PC-3 (cell line): ENCODE results near the gene CCDC92B. TPM values are rescaled to one million over a fixed set of nuclear protein-coding genes. Genes with fewer than 3 reads are reported as not detected.

Source experiments
- ATAC-seq: fragments of 200-7000 bp; cut with Tn5 transposase; 2 replicates; pipeline ENCODE4 v1.9.1; 2020; ENCODE audit warnings: mild to moderate bottlenecking, moderate library complexity
- BruUV-seq: library from RNA; stranded (reverse); fragments of 400-500 nt; replicated peaks from 2 replicates; lab custom pipeline; 2021; lab: Mats Ljungman, UMichigan
- CTCF ChIA-PET: fragments of 300-600 bp; sonication (Branson Sonifier 250); formaldehyde crosslinking; loops from one replicate; lab custom pipeline; 2022; ENCODE audit warnings: antibody characterized with exemption; lab: Charles Lee
- POLR2A ChIA-PET: fragments of 300-600 bp; sonication (Branson Sonifier 250); formaldehyde crosslinking; loops from one replicate; lab custom pipeline; 2022; ENCODE audit warnings: antibody characterized with exemption; ENCODE audit not compliant: unreplicated experiment; lab: Charles Lee
- DNase-seq: peaks from one replicate; pipeline ENCODE4 v3.0.0-alpha.2; 2015
- H2AFZ ChIP-seq: fragments of 300-600 bp; sonication (generic); 2 replicates; pipeline ENCODE4 v1.6.0; 2016; ENCODE audit warnings: antibody characterized with exemption, low read length
- H3F3A ChIP-seq: fragments of 300-600 bp; sonication (generic); one replicate; pipeline ENCODE4 v1.6.0; 2017; ENCODE audit warnings: antibody characterized with exemption, low read length, control low read depth, mild to moderate bottlenecking; ENCODE audit not compliant: unreplicated experiment
- H3K27ac ChIP-seq: fragments of 300-600 bp; sonication (generic); 2 replicates; pipeline ENCODE4 v1.5.1; 2016; ENCODE audit warnings: mild to moderate bottlenecking, low read length
- H3K27me3 ChIP-seq: fragments of 300-600 bp; sonication (generic); 2 replicates; pipeline ENCODE4 v1.6.1; 2016; ENCODE audit warnings: low read length, mixed read lengths
- H3K36me3 ChIP-seq: fragments of 300-600 bp; sonication (generic); 2 replicates; pipeline ENCODE4 v1.6.1; 2016; ENCODE audit warnings: low read depth, mixed run types, low read length, mixed read lengths
- H3K4me1 ChIP-seq: fragments of 300-600 bp; sonication (generic); 2 replicates; pipeline ENCODE4 v1.5.1; 2016; ENCODE audit warnings: low read length; ENCODE audit not compliant: insufficient read depth
- H3K4me2 ChIP-seq: fragments of 300-600 bp; sonication (generic); 2 replicates; pipeline ENCODE4 v1.6.0; 2016; ENCODE audit warnings: low read length
- H3K4me3 ChIP-seq: fragments of 300-600 bp; sonication (generic); 2 replicates; pipeline ENCODE4 v1.5.1; 2016; ENCODE audit warnings: mild to moderate bottlenecking, low read length, mixed read lengths
- H3K79me2 ChIP-seq: fragments of 300-600 bp; sonication (generic); 2 replicates; pipeline ENCODE4 v1.6.1; 2017; ENCODE audit warnings: low read length, mixed read lengths
- H3K9ac ChIP-seq: fragments of 300-600 bp; sonication (generic); 2 replicates; pipeline ENCODE4 v1.6.0; 2016; ENCODE audit warnings: mild to moderate bottlenecking, low read length
- H3K9me2 ChIP-seq: fragments of 300-600 bp; sonication (generic); replicated peaks from 2 replicates; pipeline ENCODE4 v1.6.1; 2016; ENCODE audit warnings: mixed run types, low read length, mixed read lengths
- H3K9me3 ChIP-seq: fragments of 300-600 bp; sonication (generic); 2 replicates; pipeline ENCODE4 v1.6.1; 2016; ENCODE audit warnings: low read length, mixed read lengths
- H4K20me1 ChIP-seq: fragments of 300-600 bp; sonication (generic); 2 replicates; pipeline ENCODE4 v1.6.1; 2016; ENCODE audit warnings: low read length, mixed read lengths
- EZH2 ChIP-seq: fragments of 300-600 bp; sonication (generic); IDR thresholded peaks from one replicate; pipeline ENCODE4 v1.6.1; 2017; ENCODE audit warnings: antibody characterized with exemption, mild to moderate bottlenecking, low read length; ENCODE audit not compliant: unreplicated experiment
- EZH2phosphoT487 ChIP-seq: fragments of 300-600 bp; sonication (generic); IDR thresholded peaks from 2 replicates; pipeline ENCODE4 v1.6.1; 2018; ENCODE audit warnings: mild to moderate bottlenecking, antibody characterized with exemption, low read length, borderline replicate concordance
- intact Hi-C: fragments of 100-400 bp; cut with micrococcal nuclease; formaldehyde crosslinking; loops from 2 replicates; pipeline ENCODE4 v1.9.0; 2023
- total RNA-seq: library from RNA; depleted of rRNA; stranded (reverse); fragments of >200 nt; gene quantifications from 2 replicates; pipeline ENCODE4 v1.2.3, GENCODE V29; 2014
- TF ChIP-seq, protein P1 (sequence below): fragments of 300-600 bp; sonication (generic); conservative IDR thresholded peaks from 2 replicates; pipeline ENCODE4 v1.5.1; 2017; ENCODE audit warnings: antibody characterized with exemption, low read depth, mild to moderate bottlenecking, low read length

CCDC92B gene
- total RNA-seq, 1 experiment from 2014 or later, result not detected

DNA sequence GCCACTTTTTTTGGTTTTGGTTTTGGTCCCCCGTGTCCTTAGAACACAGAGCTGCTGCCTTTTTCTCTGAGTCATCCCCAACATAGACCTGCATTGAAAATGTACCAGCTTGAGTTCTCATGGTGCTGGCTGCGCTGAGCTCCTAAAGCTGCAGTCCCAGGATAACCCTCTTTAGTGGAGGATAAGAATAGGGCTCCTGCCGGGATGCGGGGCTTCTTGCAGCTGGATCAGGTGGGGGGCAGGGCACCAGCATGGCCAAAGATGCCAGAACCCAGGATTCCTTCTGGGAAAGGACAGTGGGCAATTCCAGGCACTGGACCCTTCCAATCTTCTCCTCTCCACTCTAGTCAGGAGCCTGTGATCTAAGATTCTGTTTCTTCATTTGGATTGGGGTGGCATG, 29.6 kb downstream of the CCDC92B start:
- ChIA-PET CTCF (no interaction called here), POLR2A (no interaction called here)
- Histone ChIP-seq H3K4me1 (no peaks in the 10 kb centered on the region), H3K4me3 (no peak overlapping the region), H3K27ac (no peak overlapping the region), H3K27me3 (no peaks in the 10 kb centered on the region), H4K20me1 (no peaks in the 10 kb centered on the region), H3K36me3 (no peaks in the 10 kb centered on the region), H3K4me2 (no peak overlapping the region), H3K9ac (no peak overlapping the region), H3K79me2 (no peaks in the 10 kb centered on the region), H3K9me2 (no peaks in the 10 kb centered on the region), H3F3A (no peaks in the 10 kb centered on the region), H3K9me3 (no peaks in the 10 kb centered on the region), H2AFZ (no peak overlapping the region)
- no peak for DNase-seq
- intact Hi-C loops, result no loop called here
- BruUV-seq, result no TSS peak
- ATAC-seq, result no peak
- TF ChIP-seq, protein P1, sequence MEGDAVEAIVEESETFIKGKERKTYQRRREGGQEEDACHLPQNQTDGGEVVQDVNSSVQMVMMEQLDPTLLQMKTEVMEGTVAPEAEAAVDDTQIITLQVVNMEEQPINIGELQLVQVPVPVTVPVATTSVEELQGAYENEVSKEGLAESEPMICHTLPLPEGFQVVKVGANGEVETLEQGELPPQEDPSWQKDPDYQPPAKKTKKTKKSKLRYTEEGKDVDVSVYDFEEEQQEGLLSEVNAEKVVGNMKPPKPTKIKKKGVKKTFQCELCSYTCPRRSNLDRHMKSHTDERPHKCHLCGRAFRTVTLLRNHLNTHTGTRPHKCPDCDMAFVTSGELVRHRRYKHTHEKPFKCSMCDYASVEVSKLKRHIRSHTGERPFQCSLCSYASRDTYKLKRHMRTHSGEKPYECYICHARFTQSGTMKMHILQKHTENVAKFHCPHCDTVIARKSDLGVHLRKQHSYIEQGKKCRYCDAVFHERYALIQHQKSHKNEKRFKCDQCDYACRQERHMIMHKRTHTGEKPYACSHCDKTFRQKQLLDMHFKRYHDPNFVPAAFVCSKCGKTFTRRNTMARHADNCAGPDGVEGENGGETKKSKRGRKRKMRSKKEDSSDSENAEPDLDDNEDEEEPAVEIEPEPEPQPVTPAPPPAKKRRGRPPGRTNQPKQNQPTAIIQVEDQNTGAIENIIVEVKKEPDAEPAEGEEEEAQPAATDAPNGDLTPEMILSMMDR, result no peak
- TF ChIP-seq EZH2 (no peak), EZH2phosphoT487 (no peak)

DNA sequence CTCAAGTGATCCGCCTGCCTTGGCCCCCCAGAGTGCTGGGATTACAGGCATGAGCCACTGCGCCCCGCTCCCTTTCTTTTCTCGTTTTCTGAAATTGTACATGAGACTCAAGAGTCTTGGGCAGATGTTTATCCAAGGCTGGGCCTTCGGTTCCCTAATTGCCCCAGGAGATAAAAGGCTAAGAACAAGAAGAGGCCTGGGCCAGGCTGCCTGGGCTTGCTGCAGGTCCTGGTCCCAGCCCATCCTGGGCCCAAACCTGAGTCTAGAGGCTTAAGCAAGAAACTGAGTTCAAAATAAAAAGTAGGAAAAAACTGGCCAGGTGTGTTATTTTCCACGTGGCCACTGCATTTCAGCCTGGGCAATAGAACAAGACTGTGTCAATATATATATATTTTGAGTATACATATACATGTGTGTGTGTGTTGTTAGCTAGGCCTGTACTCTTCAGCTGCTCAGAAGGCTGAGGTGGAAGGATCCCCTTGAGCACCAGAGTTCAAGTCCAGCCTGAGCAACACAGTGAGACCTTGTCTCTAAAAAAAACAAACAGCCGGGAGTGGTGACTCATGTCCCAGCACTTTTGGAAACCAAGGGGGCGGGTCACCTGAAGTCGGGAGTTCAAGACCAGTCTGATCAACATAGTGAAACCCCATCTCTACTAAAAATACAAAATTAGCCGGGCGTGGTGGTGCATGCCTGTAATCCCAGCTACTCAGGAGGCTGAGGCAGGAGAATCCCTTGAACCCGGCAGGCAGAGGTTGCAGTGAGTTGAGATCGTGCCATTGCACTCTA, 31.1 kb downstream of the CCDC92B start:
- H3K27me3 ChIP-seq, result no peaks in the 10 kb centered on the region
- no peak overlapping the region for H2AFZ ChIP-seq
- ATAC-seq (no peak), DNase-seq (no peak)
- no peaks in the 10 kb centered on the region for H3K9me3 ChIP-seq
- H3K9me2 ChIP-seq, result no peaks in the 10 kb centered on the region
- intact Hi-C loops, result no loop called here
- H3K4me1 ChIP-seq, result no peaks in the 10 kb centered on the region
- no peak overlapping the region for H3K27ac ChIP-seq
- no peaks in the 10 kb centered on the region for H3K36me3 ChIP-seq
- no peak overlapping the region for H3K4me2 ChIP-seq
- ChIA-PET POLR2A (no interaction called here), CTCF (no interaction called here)
- no TSS peak for BruUV-seq
- no peaks in the 10 kb centered on the region for H3F3A ChIP-seq
- no peak overlapping the region for H3K9ac ChIP-seq
- H3K4me3 ChIP-seq, result no peak overlapping the region
- H4K20me1 ChIP-seq, result no peaks in the 10 kb centered on the region
- H3K79me2 ChIP-seq, result no peaks in the 10 kb centered on the region
- no peak for TF ChIP-seq EZH2
- TF ChIP-seq, protein P1, result no peak

DNA sequence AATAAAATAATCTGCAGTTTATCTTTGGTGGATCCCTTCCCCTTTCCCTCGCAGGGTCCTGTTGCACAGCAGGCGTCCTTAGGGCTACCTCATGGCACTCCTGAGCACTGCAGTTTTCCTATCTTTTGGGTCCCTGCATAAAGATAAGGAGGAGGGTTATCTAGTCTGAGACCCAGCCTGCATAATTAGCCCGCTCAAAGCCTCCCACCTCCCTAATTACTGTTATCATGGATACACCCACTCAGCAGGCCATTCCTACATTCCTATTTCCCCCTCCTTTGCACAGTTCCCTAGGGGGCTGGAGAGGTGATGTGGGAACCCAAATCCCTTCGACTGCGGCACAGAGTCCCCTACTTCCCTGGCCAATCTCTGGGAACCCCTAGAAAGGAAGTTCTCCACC, 32.8 kb downstream of the CCDC92B start:
- intact Hi-C loops, result no loop called here
- Histone ChIP-seq H3K9me2 (no peaks in the 10 kb centered on the region), H3K27me3 (no peaks in the 10 kb centered on the region), H4K20me1 (no peaks in the 10 kb centered on the region), H3K79me2 (peaks cover 7% of the 10 kb centered on the region), H3K9ac (no peak overlapping the region), H3K4me2 (no peak overlapping the region), H3K4me1 (peaks cover 5% of the 10 kb centered on the region), H3K36me3 (no peaks in the 10 kb centered on the region), H3K4me3 (no peak overlapping the region), H3K27ac (no peak overlapping the region), H3F3A (no peaks in the 10 kb centered on the region), H3K9me3 (no peaks in the 10 kb centered on the region), H2AFZ (no peak overlapping the region)
- DNase-seq (no peak), ATAC-seq (no peak)
- CTCF ChIA-PET, result no interaction called here
- TF ChIP-seq EZH2 (no peak), EZH2phosphoT487 (no peak)
- TF ChIP-seq, protein P1, result no peak
- POLR2A ChIA-PET, result no interaction called here
- no TSS peak for BruUV-seq
